Esophagus squamous epithelium (tissue), 4 donors: ENCODE data around the gene KSR1.

Experiments
- CTCF ChIP-seq, 6 experiments: fragments of 450-650 bp in 4 of 6; fragments of 200-600 bp in 2 of 6; sonication (generic) in 2 of 6; IDR thresholded peaks; one replicate each; pipeline ENCODE4 v1.5.1; 2016 to 2019; ENCODE audit warnings: antibody characterized with exemption in 6 of 6, mild to moderate bottlenecking in 4 of 6, moderate library complexity in 4 of 6
- POLR2A ChIP-seq, 4 donors: fragments of 450-650 bp; IDR thresholded peaks; one replicate each; pipeline ENCODE4 v1.6.1; 2017; ENCODE audit warnings: antibody characterized with exemption in 4 of 4, mild to moderate bottlenecking in 4 of 4, moderate library complexity in 3 of 4

GRCh38 chr17:27607521-27608091 is 151.4 kb downstream of the KSR1 start:
- no peak for TF ChIP-seq POLR2A (IDR thresholded peaks at IDR 0.05)
- no peak for TF ChIP-seq CTCF (IDR thresholded peaks at IDR 0.05)
